Stimulated activated CD4-positive, alpha-beta T cell treated with anti-CD3 and anti-CD28 coated beads, TNF-alpha, amount 100 ng/mL, for 4 hours (primary cell): Measurements from ENCODE around the gene SLC37A2.

Experiments used
- DNase-seq, 3 experiments: peaks; one replicate each; pipeline ENCODE4 v3.0.0-alpha.2; 2020; ENCODE audit warnings: low read depth in 3 of 3

SLC37A2 gene

DNA sequence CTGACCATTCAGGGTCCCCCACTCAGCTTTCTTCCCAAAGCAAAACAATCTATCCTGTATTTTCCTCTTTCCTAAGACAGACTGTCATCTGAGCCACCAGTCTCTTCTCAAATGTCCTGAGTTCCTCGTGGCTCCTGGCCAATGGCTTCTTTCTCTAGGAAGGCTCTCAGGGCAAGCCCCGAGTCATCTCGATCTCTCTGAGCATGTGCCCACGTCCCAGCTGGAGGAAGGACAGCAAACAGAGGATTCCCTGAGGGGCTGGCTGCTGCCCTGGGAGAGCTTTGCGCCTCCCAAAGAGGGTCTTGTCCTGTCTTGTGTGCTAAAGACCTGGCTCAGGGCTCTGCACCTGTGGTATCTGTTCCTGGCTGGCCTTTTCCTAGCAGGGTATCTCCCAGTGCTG, 8.3 kb downstream of the SLC37A2 start:
- DNase-seq = no peak

- no peak for DNase-seq
Measured at GRCh38 chr11:125071846-125072217, 8.7 kb downstream of the SLC37A2 start.

GRCh38 chr11:125072218-125072960, 9.3 kb downstream of the SLC37A2 start:
- DNase-seq = no peak

- DNase-seq = no peak
Measured at GRCh38 chr11:125072961-125073590, 10.0 kb downstream of the SLC37A2 start.

DNA sequence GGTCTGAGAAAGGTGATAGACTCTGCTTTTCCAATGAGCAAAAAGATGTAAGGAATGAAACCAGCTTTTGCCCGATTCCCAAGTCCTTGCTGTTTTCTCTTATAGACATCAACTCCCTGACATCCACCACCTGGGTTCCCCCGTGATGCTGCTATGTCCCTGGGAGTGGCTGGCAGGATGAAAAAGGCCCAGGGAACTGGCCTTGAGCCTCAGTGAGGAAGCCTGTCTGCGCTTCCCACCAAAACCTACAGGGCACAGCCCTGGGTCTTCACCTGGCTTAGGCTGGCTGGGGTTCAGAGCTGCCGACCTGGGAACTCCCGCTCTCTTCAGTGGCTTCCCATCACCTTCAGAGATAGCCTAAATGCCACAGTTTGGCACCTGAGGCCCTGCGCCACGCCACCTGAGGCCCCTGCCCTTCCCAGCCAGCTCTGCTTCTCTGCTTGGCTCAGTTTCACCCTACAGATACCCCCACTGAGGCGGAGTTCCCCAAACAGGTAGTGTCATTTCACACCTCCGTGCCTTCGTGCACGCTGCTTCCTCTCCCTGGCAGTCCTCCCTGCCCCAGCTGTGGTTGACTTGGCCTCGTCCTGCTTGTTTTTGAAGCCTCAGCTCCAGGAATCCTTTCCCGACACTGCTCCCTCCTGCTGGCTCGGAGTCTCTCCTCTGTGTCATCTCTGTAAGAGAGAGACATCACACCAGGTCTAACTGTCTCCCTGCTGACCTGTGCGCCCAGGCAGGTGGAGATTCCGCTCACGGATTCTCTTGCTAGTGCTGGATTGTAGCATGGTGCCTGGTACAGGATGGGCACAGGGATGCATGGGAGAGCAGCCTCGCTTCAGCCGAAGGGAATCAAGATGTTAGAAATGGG, 10.7 kb downstream of the SLC37A2 start:
- DNase-seq = no peak

GRCh38 chr11:125074511-125075241, 11.6 kb downstream of the SLC37A2 start:
- DNase-seq = no peak

DNA sequence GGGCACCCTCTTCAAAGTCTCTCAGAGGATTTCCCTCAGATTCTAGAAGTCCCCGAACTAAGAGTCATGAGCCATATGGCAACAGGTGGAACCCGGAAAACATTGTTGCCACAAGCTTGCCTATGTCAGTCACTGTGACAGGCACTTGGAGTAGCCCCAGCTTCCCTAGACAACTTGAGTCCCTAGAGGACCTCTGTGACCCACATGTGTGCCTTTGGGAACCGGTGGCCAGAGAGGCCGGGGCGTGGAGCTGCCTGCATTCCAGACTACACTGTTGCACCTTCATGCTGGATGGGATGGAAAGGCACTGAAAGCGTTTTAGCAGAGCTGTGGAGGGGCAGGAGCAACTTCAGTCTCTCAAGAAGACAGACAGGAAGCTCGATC, 12.1 kb downstream of the SLC37A2 start:
- no peak for DNase-seq

DNA sequence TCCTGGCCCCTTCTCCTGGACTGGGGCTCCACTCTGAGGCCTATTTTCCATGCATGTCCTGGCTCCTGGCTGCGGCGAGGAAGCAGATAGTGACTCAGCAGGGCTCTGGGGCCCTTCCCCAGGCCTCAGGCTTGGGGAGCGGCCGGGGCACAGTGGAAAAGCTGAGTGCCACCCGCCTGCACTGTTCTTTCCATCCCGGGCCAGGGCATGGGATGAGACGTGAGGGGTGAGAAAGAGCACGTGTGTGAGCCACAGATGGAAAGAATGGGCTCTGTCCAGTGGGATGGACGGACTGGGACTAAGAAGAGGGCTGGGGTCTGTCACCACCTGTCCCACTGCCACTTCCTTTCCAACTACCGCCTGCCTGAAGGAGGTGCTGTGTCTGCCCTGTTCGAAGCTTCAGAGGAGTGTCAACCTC, 12.8 kb downstream of the SLC37A2 start:
- DNase-seq = no peak

- DNase-seq = no peak
Measured at GRCh38 chr11:125076378-125076945, 13.4 kb downstream of the SLC37A2 start.

DNA sequence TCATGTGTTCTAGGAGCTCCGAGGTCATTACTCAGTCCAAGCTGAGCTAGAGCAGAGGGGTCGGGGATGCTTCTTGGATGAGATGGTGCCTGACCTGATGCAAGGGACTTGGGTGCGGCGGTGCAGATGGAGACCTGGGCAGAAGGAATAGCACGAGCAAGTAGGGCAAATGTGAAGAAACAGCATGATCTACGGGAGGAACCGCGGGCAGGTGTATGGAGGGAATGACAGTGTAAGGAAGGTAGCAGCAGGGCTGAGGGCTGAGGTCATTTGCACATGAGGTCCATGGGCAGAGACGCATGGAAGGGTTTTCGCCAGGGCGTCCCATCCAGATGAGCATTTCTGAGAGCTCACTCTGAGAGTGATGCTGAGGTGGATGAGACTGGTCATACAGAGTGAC, 14.9 kb downstream of the SLC37A2 start:
- no peak for DNase-seq

DNA sequence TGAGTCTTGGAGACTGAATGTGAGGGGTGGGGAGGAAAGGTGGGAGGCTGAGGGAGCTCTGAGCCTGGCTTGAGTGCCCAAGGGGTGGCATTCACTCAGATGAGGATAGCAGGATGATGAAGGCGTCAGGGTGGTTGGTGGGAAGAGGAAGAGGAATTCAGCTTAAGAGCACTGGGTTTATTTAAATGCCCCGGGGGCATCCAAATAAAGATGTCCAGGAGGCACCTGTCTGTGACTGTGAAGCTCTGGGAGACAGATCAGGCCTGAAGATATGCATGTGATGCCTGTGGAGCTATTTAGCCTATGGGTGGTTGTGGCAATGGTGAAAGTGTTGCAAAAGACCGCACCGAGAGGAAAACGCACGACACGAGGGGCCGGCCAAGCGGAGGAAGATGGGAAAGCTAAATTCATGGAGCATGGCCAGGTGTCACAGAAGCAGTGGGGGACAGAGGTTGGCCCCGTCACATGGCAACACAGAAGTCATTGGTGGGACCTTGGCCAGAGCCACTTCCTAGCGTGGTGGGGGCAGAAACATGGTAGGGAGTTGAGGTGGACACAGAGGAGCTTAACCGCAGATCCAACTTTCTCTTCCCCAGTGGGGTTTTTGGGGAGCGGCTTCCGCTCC, 15.5 kb downstream of the SLC37A2 start:
- DNase-seq = no peak

DNA sequence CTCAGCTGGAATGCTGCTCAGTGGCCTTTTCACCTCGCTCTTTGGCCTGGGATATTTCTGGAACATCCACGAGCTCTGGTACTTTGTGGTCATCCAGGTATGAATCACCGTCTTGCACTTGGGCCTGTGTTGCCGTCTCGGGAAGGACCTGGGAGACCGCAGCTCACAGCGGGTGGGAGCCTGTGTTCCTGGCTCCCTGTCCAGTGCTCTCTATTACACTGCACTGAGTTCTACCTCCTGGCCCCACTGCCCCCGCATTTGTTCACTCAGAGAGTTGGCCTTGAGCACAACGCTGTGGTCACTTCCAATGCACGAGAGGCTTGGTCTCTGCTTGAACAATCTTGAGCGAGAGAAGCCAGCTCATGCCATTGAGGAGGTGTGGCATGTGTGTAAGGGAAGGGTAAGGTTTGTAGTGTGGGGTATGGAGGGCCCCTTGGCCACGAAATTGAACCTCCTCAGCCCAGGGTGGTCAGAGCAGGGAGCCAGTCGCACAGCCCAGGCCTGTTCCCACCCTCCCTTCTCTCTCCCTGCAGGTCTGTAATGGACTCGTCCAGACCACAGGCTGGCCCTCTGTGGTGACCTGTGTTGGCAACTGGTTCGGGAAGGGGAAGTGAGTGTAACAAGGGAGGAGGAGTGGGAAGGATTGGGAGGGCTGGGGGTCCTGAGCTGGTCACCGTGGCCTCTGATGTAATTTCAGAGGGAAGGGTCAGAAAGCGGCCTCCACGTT, 16.2 kb downstream of the SLC37A2 start:
- DNase-seq = no peak

DNA sequence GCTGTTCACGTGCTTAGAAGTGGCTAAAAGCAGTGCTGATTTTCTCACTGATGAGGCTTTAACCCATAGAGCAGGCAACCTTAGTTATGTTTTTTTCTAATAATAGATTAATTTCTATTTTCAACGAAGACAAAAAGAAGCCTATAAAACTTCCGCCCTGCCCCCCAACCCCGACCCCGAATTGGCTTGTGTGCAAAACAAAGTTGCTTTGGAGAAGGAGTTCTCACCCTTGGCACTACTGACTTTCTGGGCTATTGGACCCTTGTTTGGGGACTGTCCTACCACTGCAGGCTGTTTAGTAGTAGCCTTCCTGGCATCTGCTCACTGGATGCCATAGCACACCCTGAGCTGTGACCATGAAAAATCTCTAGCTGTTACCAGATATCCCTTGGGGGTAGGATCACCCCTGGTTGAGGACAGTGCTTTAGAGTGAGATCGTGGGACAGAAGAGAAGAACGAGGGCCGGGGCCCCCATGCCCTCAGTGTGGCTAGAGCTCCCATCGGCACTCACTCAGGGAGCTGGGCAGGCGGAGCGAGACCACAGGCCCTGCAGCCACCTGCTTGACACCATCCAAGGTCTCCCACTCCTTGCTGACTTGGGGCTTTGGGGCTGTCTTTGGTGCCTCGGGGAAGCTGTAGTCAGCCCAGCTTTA, 16.9 kb downstream of the SLC37A2 start:
- no peak for DNase-seq

DNA sequence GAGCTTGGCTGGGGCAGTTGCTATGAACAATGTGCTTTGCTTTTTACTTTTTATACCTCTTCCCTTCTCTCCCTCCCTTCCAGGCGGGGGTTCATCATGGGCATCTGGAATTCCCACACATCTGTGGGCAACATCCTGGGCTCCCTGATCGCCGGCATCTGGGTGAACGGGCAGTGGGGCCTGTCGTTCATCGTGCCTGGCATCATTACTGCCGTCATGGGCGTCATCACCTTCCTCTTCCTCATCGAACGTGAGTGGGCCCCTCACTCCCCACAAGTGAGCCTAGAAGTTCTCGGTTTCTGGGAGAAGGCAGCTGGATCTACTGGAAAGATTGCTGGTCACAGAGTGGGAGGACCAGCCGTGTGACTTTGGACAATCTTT, 17.4 kb downstream of the SLC37A2 start:
- no peak for DNase-seq

GRCh38 chr11:125081098-125081798, 18.1 kb downstream of the SLC37A2 start:
- no peak for DNase-seq

GRCh38 chr11:125082040-125082439, 18.9 kb downstream of the SLC37A2 start:
- no peak for DNase-seq

DNA sequence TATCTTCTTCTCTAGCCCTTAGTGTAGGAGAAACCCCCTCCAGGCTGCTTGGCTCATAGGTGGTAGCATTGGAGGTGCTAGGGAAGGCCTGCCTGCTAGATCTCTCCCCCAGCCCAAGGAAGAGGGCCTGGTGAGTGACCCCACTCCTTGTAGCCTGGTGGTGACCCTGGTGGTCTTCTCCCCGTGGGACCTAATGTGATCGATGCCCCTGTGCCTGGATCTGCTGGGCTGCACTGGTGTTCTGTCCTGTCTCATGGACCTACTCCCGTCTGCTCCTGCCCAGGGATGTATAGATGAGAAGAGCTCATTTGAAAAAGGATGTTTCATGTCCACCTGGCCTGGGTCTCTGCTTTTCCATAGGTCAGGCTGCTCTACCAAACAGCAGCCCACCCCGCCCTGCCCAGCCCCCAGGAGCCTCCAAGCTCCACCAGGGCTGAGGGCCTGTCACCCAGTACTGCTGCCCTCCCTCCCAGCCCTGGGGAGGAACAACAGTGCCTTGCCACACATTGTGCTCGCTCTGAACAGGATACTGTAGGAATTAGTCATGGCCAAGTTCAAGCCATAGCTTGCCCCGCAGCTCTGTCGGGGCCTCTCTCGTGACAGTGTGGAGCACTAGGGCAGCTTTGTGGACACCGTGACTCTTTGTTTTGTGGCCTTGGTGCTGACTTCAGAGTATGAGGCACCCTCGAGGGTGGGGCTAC, 19.7 kb downstream of the SLC37A2 start:
- no peak for DNase-seq

- no peak for DNase-seq
Measured at GRCh38 chr11:125083312-125084056, 20.4 kb downstream of the SLC37A2 start.
